Measurements from ENCODE around the gene MCF2. TPM values are rescaled to one million over a fixed set of nuclear protein-coding genes. Genes with fewer than 3 reads are reported as not detected.

MCF2 gene
- total RNA-seq, 1 donor from 2014 or later, result not detected

DNA sequence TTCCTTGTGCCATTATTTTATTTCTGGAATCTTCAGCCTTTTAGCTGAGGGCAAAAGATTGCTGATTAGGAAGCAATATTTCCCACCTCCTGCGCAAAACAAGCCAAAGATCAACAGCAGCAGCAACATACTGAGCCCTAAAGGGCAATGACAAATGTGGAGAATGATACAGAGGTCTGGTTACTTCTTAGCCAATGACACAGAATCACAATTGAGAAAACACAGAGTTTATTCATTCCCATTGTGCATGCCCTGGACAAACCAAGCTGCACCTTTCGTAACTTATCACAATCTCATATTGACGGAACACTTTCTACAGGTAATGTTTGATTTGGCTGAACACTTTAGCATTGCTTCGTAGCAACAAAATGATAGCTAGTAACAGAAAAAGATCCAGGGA, 164.0 kb downstream of the MCF2 start:
- Histone ChIP-seq H3K4me1 (no peaks in the 10 kb centered on the region), H3K36me3 (no peaks in the 10 kb centered on the region), H3K27ac (no peak overlapping the region), H3K27me3 (ENCODE audit: low read depth) (no peaks in the 10 kb centered on the region), H3K4me3 (no peak overlapping the region), H3K9me3 (no peaks in the 10 kb centered on the region)
- ATAC-seq (no peak), DNase-seq (no peak)
- TF ChIP-seq, protein P1, sequence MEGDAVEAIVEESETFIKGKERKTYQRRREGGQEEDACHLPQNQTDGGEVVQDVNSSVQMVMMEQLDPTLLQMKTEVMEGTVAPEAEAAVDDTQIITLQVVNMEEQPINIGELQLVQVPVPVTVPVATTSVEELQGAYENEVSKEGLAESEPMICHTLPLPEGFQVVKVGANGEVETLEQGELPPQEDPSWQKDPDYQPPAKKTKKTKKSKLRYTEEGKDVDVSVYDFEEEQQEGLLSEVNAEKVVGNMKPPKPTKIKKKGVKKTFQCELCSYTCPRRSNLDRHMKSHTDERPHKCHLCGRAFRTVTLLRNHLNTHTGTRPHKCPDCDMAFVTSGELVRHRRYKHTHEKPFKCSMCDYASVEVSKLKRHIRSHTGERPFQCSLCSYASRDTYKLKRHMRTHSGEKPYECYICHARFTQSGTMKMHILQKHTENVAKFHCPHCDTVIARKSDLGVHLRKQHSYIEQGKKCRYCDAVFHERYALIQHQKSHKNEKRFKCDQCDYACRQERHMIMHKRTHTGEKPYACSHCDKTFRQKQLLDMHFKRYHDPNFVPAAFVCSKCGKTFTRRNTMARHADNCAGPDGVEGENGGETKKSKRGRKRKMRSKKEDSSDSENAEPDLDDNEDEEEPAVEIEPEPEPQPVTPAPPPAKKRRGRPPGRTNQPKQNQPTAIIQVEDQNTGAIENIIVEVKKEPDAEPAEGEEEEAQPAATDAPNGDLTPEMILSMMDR (IDR thresholded peaks at IDR 0.05), result no peak
- intact Hi-C loops (cut with DNase I), result no loop called here

DNA sequence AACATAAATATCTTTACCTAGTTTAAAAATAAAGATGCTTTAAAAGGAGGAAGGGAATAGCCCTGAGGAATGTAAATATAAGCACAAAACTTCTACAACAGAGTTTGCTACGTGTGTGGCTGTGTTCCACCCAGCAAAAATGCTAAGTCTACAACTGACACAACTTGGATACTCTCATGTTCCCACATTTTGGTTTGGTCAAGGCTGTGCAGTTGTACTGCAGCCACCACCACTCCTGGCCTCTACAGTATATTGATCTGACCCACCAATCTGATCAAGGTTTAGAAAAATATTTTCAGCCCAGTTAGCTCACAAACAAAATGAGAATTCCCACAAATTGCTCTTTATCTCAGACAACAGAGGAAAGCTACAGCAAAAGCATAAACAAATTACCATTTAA, 165.3 kb downstream of the MCF2 start:
- TF ChIP-seq, protein P1 (IDR thresholded peaks at IDR 0.05), result no peak
- intact Hi-C loops (cut with DNase I), result no loop called here

DNA sequence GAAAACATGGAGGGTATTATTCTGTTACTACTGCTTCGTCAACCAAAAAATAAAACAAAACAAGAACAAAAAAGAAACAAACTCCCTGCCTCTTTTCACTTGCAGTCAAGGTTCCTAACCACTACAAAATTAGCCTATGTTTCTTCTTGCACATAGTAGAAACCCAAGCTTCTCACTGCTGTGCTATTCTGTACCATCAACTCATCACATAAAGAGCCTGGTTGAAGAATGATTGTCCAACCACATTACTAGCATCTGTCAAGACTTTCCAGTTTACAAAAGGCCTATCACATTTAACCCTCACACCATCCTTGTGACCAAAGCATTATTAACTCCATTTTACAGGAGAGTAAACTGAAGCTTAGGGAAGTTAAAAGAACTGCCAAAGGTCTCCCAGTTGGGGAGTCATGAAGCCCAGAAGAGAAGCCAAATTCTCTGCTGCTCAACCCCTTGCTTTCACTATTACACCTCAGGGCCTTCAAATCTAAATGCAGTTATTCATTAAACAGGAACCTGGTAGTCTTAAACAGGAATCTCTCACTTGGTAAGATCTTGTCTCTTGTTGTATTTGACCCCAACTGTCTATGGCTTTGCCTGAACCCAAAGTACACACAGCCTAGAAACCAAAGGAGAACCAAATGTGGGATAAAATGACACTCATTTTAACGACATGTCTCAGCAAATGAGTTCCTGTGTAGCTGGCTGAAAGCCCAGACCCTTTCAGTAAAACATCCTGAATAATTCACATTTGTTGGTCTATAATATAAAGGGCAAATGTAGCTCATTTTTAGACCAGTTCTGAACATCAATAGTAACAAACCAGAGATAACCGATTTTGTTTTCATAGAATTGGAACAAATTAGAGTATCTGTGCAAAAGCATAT, 168.8 kb downstream of the MCF2 start:
- H3K27me3 ChIP-seq (ENCODE audit: low read depth), result no peaks in the 10 kb centered on the region
- DNase-seq (no peak), ATAC-seq (no peak)
- no peak overlapping the region for H3K4me3 ChIP-seq
- intact Hi-C loops (cut with DNase I), result no loop called here
- no peaks in the 10 kb centered on the region for H3K9me3 ChIP-seq
- no peaks in the 10 kb centered on the region for H3K4me1 ChIP-seq
- no peak overlapping the region for H3K27ac ChIP-seq
- H3K36me3 ChIP-seq, result no peaks in the 10 kb centered on the region
- TF ChIP-seq, protein P1 (IDR thresholded peaks at IDR 0.05), result no peak

More for the DNA sequence above, 165.3 kb downstream of the MCF2 start:
- no peak overlapping the region for H3K27ac ChIP-seq
- H3K27me3 ChIP-seq (ENCODE audit: low read depth), result no peaks in the 10 kb centered on the region
- H3K4me1 ChIP-seq, result no peaks in the 10 kb centered on the region
- no peaks in the 10 kb centered on the region for H3K9me3 ChIP-seq
- no peak overlapping the region for H3K4me3 ChIP-seq
- ATAC-seq, result no peak
- DNase-seq, result no peak
- H3K36me3 ChIP-seq, result no peaks in the 10 kb centered on the region

DNA sequence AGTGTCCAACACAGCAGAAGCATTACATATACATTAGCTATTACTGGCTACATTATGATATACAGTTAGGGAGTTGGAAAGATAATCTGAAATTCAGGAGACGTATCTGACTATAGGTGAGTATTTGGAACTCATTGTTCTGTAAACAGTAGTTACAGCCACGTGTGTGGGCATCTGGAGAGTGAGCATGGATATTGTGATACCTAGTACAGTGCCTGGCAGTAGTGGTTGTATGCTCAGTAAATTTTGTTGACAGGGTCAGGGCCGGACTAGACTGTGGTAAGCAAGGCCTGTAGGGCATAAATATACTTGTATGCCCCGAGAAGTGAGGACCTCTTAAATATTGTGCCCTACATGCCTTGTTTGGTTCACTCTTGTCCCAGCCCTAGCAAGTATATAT, 174.5 kb downstream of the MCF2 start:
- Histone ChIP-seq H3K9me3 (no peaks in the 10 kb centered on the region), H3K4me3 (no peak overlapping the region), H3K4me1 (no peaks in the 10 kb centered on the region), H3K27ac (no peak overlapping the region), H3K27me3 (ENCODE audit: low read depth) (no peaks in the 10 kb centered on the region), H3K36me3 (no peaks in the 10 kb centered on the region)
- TF ChIP-seq, protein P1 (IDR thresholded peaks at IDR 0.05), result no peak
- ATAC-seq, result no peak
- no peak for DNase-seq
- intact Hi-C loops (cut with DNase I), result no loop called here

DNA sequence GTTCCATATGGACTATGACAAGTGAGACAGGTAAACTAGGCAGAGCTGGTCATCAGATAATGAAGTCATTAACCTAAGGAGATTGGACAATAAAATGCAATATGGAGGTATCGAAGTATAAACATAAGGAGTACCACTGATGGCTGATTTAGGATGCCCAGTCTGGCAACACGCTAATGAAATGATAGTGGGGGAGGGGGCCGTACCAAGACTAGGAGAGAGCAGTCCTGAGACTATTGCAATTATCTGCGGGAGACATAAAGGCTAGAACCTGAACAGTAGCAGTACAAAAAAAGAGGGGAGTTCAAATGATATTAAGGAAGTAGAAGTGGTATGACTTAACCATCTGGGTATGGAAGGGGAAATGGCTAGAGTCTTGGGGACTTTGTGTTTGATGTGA, 175.1 kb downstream of the MCF2 start:
- ATAC-seq (no peak), DNase-seq (no peak)
- TF ChIP-seq, protein P1 (IDR thresholded peaks at IDR 0.05), result no peak
- Histone ChIP-seq H3K27ac (no peak overlapping the region), H3K4me1 (no peaks in the 10 kb centered on the region), H3K27me3 (ENCODE audit: low read depth) (no peaks in the 10 kb centered on the region), H3K36me3 (no peaks in the 10 kb centered on the region), H3K9me3 (no peaks in the 10 kb centered on the region), H3K4me3 (no peak overlapping the region)
- intact Hi-C loops (cut with DNase I), result no loop called here

Other genes with a start within 250 kb of the MCF2 start
- not detected for gene F9, start 177.4 kb downstream of the MCF2 start, total RNA-seq
- gene ATP11C, start 224.9 kb upstream of the MCF2 start, total RNA-seq, result 14.2 TPM